K562 (cell line): ENCODE results near the gene SAT1. TPM values are rescaled to one million over a fixed set of nuclear protein-coding genes. Genes with fewer than 3 reads are reported as not detected.

ENCODE experiments used
- ATAC-seq: fragments of 200-7000 bp; cut with Tn5 transposase; 3 replicates; pipeline ENCODE4 v1.9.1; 2020; ENCODE audit warnings: moderate library complexity
- BruUV-seq: library from RNA; stranded (reverse); fragments of 400-500 nt; replicated peaks from 2 replicates; lab custom pipeline; 2021; lab: Mats Ljungman, UMichigan
- CTCF ChIA-PET: fragments of 300-600 bp; formaldehyde crosslinking; extraction: SDS; loops from one replicate; lab custom pipeline; 2021; ENCODE audit warnings: low intra/inter-chr PET ratio; lab: Yijun Ruan, JAX
- POLR2A ChIA-PET: fragments of 300-600, 350-650 bp; sonication (Branson Sonifier 250); formaldehyde crosslinking; extraction: SDS; loops from one replicate; lab custom pipeline; 2021; ENCODE audit warnings: antibody characterized with exemption, inconsistent platforms; lab: Yijun Ruan, JAX
- DNase-seq, 4 experiments: peaks; one replicate each; pipeline versions ENCODE4 v3.0.0 to v3.0.0-alpha.2; 2011 to 2018; ENCODE audit warnings: low spot score in 3 of 4, mixed read lengths in 3 of 4; ENCODE audit errors: extremely low read depth in 1 of 4
- FAIRE-seq: peaks from 2 replicates; lab custom pipeline; 2011; peaks lifted over from hg19 to GRCh38; lab: Jason Lieb, UNC
- H2AFZ ChIP-seq: 2 replicates; pipeline ENCODE4 v1.6.0; 2011; ENCODE audit warnings: low read depth, low read length, control low read depth, inconsistent platforms
- H3K27ac ChIP-seq: fragments of 200-600 bp; 3 replicates; pipeline ENCODE4 v1.8.0; 2011; ENCODE audit warnings: low read depth, mild to moderate bottlenecking, control low read depth, inconsistent platforms, low read length, moderate library complexity, mixed read lengths; ENCODE audit errors: extremely low read depth
- H3K27me3 ChIP-seq, 2 experiments: fragments of 300-600 bp in 1 of 2; 2 replicates in 1 of 2; 3 replicates in 1 of 2; pipeline versions ENCODE4 v1.6.0 to v1.8.0; 2011; ENCODE audit warnings: inconsistent platforms in 2 of 2, low read length in 2 of 2, mild to moderate bottlenecking in 1 of 2, mixed read lengths in 1 of 2, moderate library complexity in 1 of 2; ENCODE audit not compliant: control insufficient read depth in 2 of 2, insufficient read depth in 2 of 2
- H3K36me3 ChIP-seq: fragments of 300-600 bp; 3 replicates; pipeline ENCODE4 v1.8.0; 2011; ENCODE audit warnings: mild to moderate bottlenecking, low read length, inconsistent platforms; ENCODE audit not compliant: control insufficient read depth, insufficient read depth
- H3K4me1 ChIP-seq, 2 experiments: fragments of 200-600 bp in 1 of 2; replicated peaks in 1 of 2; 2 replicates in 1 of 2; 3 replicates in 1 of 2; pipeline versions ENCODE4 v1.5.1 to v1.8.0; 2011; ENCODE audit warnings: inconsistent platforms in 2 of 2, low read length in 2 of 2, mild to moderate bottlenecking in 1 of 2, mixed read lengths in 1 of 2, moderate library complexity in 1 of 2; ENCODE audit not compliant: control insufficient read depth in 2 of 2, insufficient read depth in 2 of 2
- H3K4me2 ChIP-seq: 2 replicates; pipeline ENCODE4 v1.6.1; 2011; ENCODE audit warnings: low read length, control low read depth, inconsistent platforms, mixed read lengths; ENCODE audit not compliant: insufficient read depth
- H3K4me3 ChIP-seq: fragments of 200-600 bp; sonication (generic), shearing (Covaris generic); 2 replicates; pipeline ENCODE4 v1.5.1; 2016; ENCODE audit warnings: control low read depth, inconsistent platforms
- H3K79me2 ChIP-seq: fragments of 200-600 bp; 3 replicates; pipeline ENCODE4 v1.8.0; 2011; ENCODE audit warnings: low read length, inconsistent platforms; ENCODE audit not compliant: control insufficient read depth, insufficient read depth
- H3K9ac ChIP-seq, 2 experiments: 2 replicates each; pipeline versions ENCODE4 v1.6.0 to v1.6.1; 2011; ENCODE audit warnings: low read depth in 2 of 2, low read length in 2 of 2, control low read depth in 1 of 2, inconsistent platforms in 1 of 2, mild to moderate bottlenecking in 1 of 2, mixed read lengths in 1 of 2; ENCODE audit not compliant: insufficient read depth in 1 of 2
- H3K9me1 ChIP-seq: one replicate; pipeline ENCODE4 v1.6.0; 2011; ENCODE audit warnings: inconsistent platforms, mild to moderate bottlenecking, low read length, moderate library complexity; ENCODE audit not compliant: control insufficient read depth, insufficient read depth
- H3K9me3 ChIP-seq: replicated peaks from 2 replicates; pipeline ENCODE4 v1.5.1; 2011; ENCODE audit warnings: low read depth, low read length, inconsistent platforms; ENCODE audit not compliant: control insufficient read depth, insufficient read depth
- H4K20me1 ChIP-seq: replicated peaks from 2 replicates; pipeline ENCODE4 v1.6.1; 2011; ENCODE audit warnings: low read length, inconsistent platforms, mixed read lengths; ENCODE audit not compliant: control insufficient read depth, insufficient read depth
- ARID1B ChIP-seq: fragments of 450-650 bp; IDR thresholded peaks from 2 replicates; pipeline ENCODE4 v1.6.1; 2016; ENCODE audit warnings: antibody characterized with exemption, mild to moderate bottlenecking, inconsistent platforms
- CSDE1 ChIP-seq, 2 experiments: fragments of 450-650 bp; IDR thresholded peaks; 2 replicates each; pipeline ENCODE4 v1.6.1; 2016; ENCODE audit warnings: mild to moderate bottlenecking in 1 of 2
- CTBP1 ChIP-seq: fragments of 450-650 bp; IDR thresholded peaks from 2 replicates; pipeline ENCODE4 v1.6.1; 2016; ENCODE audit warnings: borderline replicate concordance
- DDX20 ChIP-seq: fragments of 450-650 bp; IDR thresholded peaks from 2 replicates; pipeline ENCODE4 v1.6.1; 2016; ENCODE audit warnings: missing genetic modification characterization, low read depth, mild to moderate bottlenecking, missing compliant biosample characterization, moderate library complexity
- FOXA1 ChIP-seq: fragments of 450-650 bp; IDR thresholded peaks from 2 replicates; pipeline ENCODE4 v1.6.1; 2016; ENCODE audit warnings: mild to moderate bottlenecking, borderline replicate concordance
- MEIS2 ChIP-seq: fragments of 450-650 bp; IDR thresholded peaks from 2 replicates; pipeline ENCODE4 v1.6.1; 2014; ENCODE audit warnings: mild to moderate bottlenecking; ENCODE audit not compliant: partially characterized antibody
- SMARCC2 ChIP-seq: fragments of 450-650 bp; IDR thresholded peaks from 2 replicates; pipeline ENCODE4 v1.6.1; 2017; ENCODE audit warnings: antibody characterized with exemption, moderate library complexity, mild to moderate bottlenecking, low read depth
- SRSF1 ChIP-seq: fragments of 200-400 bp; formaldehyde crosslinking; IDR thresholded peaks from 2 replicates; pipeline ENCODE4 v1.6.1; 2017; ENCODE audit warnings: mild to moderate bottlenecking, low read depth, low read length, moderate library complexity
- TCFL5 ChIP-seq: fragments of 250-450 bp; sonication (Bioruptor Pico); conservative IDR thresholded peaks from 2 replicates; pipeline ENCODE4 v1.6.1; 2021; ENCODE audit warnings: mild to moderate bottlenecking, moderate library complexity, matching md5 sums
- ZEB2 ChIP-seq: fragments of 450-650 bp; IDR thresholded peaks from 2 replicates; pipeline ENCODE4 v1.6.1; 2016
- ZNF174 ChIP-seq: fragments of 250-450 bp; sonication (Bioruptor Pico); IDR thresholded peaks from 2 replicates; pipeline ENCODE4 v1.4.0; 2020; ENCODE audit warnings: mild to moderate bottlenecking
- ZNF197 ChIP-seq: fragments of 200-800 bp; sonication (Bioruptor generic); IDR thresholded peaks from 2 replicates; pipeline ENCODE4 v1.6.1; 2016; ENCODE audit warnings: low read depth, missing genetic modification characterization, missing compliant biosample characterization
- WGBS: fragments of 100-300 bp; shearing (Covaris generic); methylation state at CpG from one replicate; pipeline ENCODE4 v1.1.6; 2016; ENCODE audit warnings: low coverage, mixed read lengths; ENCODE audit not compliant: insufficient coverage; ENCODE audit errors: missing lambda C conversion rate; 5-methylcytosine and 5-hydroxymethylcytosine counted together
- in situ Hi-C: fragments of 300-500 bp; cut with MboI; formaldehyde crosslinking; loops from 4 replicates; pipeline ENCODE4 v1.15.0; 2018; ENCODE audit warnings: inconsistent platforms, mixed read lengths
- intact Hi-C: fragments of 100-400 bp; cut with micrococcal nuclease; formaldehyde crosslinking; loops from 2 replicates; pipeline ENCODE4 v1.14.2; 2022
- polyA plus RNA-seq, 8 experiments: library from polyadenylated mRNA; depleted of rRNA in 4 of 8; stranded (reverse) in 5 of 8; unstranded in 3 of 8; fragments of >200 nt; fragmentation: Nextera tagmentation in 2 of 8; fragmentation: Illumina TruSeq in 1 of 8; extraction: Ambion mirVana in 2 of 8; extraction: Trizol in 1 of 8; gene quantifications; 2 replicates each; pipeline versions ENCODE4 v1.2.1 to v1.2.3, GENCODE V29; 2011 to 2014; ENCODE audit warnings: inconsistent platforms in 1 of 8, missing spikeins in 1 of 8
- total RNA-seq, 7 experiments: library from RNA; depleted of rRNA in 6 of 7; stranded (reverse); fragments of >200 nt in 6 of 7; fragmentation: Illumina TruSeq in 2 of 7; extraction: Trizol in 2 of 7; gene quantifications; 2 replicates each; pipeline versions ENCODE4 v1.2.1 to v1.2.3, GENCODE V29; 2011 to 2021; ENCODE audit warnings: low replicate concordance in 1 of 7
- TF ChIP-seq, protein P1 (sequence below): fragments of 250-450 bp; sonication (Bioruptor Pico); IDR thresholded peaks from 2 replicates; pipeline ENCODE4 v1.8.0; 2021; ENCODE audit warnings: moderate library complexity, mild to moderate bottlenecking, inconsistent platforms
- TF ChIP-seq, protein P2 (sequence below): fragments of 450-650 bp; IDR thresholded peaks from 2 replicates; pipeline ENCODE4 v1.7.1; 2018; ENCODE audit warnings: mild to moderate bottlenecking, low read depth; ENCODE audit not compliant: partially characterized antibody
- TF ChIP-seq, protein P3 (sequence below): fragments of 250-450 bp; sonication (Bioruptor Pico); IDR thresholded peaks from 2 replicates; pipeline ENCODE4 v1.5.1; 2021; ENCODE audit warnings: mild to moderate bottlenecking

Gene SAT1
- total and polyA plus RNA-seq, 9 of the 15 experiments (the other 6 are each of a cell fraction or from before 2014, with no cell fraction given), result 47.4 to 194 (median 74.1) TPM

DNA sequence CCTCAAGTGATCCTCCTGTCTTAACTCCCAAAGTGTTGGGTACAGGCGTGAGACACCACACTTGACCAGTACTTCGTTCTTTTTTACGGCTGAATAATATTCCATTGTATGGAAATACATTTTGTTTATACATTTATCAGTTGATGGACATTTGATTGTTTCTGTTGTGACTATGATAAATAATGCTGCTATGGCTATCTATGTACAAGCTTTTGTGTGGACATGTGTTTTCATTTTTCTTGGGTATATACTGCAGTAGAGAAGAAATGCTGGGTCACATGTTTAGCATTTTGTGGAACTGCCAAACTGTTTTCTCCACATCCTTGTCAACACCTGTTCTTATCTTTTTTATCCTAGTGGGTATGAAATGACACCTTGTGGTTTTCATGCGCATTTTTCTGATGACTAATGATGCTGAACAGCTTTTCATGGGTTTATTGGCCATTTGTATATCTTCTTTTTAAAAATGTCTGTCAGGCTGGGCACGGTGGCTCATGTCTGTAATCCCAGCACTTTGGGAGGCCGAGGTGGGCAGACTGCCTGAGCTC, 37.3 kb downstream of the SAT1 start:
- H3K4me1 ChIP-seq, result no peaks in the 10 kb centered on the region
- no peak overlapping the region for H3K4me2 ChIP-seq
- H3K27ac ChIP-seq, result no peak overlapping the region
- in situ Hi-C loops, result no loop called here
- FAIRE-seq (peak; percentile 11), ATAC-seq (no peak), DNase-seq (no peak)
- no peaks in the 10 kb centered on the region for H3K27me3 ChIP-seq
- no peaks in the 10 kb centered on the region for H4K20me1 ChIP-seq
- H3K36me3 ChIP-seq, result no peaks in the 10 kb centered on the region
- BruUV-seq, result no TSS peak
- ChIA-PET CTCF (no interaction called here), POLR2A (no interaction called here)
- H2AFZ ChIP-seq, result no peak overlapping the region
- no peaks in the 10 kb centered on the region for H3K9me3 ChIP-seq
- intact Hi-C loops, result no loop called here
- no peaks in the 10 kb centered on the region for H3K79me2 ChIP-seq
- no peak overlapping the region for H3K4me3 ChIP-seq
- no peaks in the 10 kb centered on the region for H3K9me1 ChIP-seq
- 25% methylated on average over 6 of the region's 6 CpGs for WGBS
- H3K9ac ChIP-seq, result no peak overlapping the region
- TF ChIP-seq CSDE1 (IDR thresholded peaks at IDR 0.05) (no peak), ARID1B (0 out of 2 replicates have a peak, but pooled peaks have one; percentile 27), DDX20 (no peak), ZNF197 (CRISPR knock-in tag) (no peak), TCFL5 (CRISPR knock-in tag) (no peak), ZNF174 (CRISPR knock-in tag) (no peak), MEIS2 (peak; percentile 84), FOXA1 (no peak), SRSF1 (no peak), CTBP1 (peak; percentile 40; the same call in 1 of the 2 replicates), ZEB2 (peak; percentile 75), SMARCC2 (no peak)
- TF ChIP-seq, protein P1, sequence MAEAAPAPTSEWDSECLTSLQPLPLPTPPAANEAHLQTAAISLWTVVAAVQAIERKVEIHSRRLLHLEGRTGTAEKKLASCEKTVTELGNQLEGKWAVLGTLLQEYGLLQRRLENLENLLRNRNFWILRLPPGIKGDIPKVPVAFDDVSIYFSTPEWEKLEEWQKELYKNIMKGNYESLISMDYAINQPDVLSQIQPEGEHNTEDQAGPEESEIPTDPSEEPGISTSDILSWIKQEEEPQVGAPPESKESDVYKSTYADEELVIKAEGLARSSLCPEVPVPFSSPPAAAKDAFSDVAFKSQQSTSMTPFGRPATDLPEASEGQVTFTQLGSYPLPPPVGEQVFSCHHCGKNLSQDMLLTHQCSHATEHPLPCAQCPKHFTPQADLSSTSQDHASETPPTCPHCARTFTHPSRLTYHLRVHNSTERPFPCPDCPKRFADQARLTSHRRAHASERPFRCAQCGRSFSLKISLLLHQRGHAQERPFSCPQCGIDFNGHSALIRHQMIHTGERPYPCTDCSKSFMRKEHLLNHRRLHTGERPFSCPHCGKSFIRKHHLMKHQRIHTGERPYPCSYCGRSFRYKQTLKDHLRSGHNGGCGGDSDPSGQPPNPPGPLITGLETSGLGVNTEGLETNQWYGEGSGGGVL (CRISPR knock-in tag), result no peak
- TF ChIP-seq, protein P2, sequence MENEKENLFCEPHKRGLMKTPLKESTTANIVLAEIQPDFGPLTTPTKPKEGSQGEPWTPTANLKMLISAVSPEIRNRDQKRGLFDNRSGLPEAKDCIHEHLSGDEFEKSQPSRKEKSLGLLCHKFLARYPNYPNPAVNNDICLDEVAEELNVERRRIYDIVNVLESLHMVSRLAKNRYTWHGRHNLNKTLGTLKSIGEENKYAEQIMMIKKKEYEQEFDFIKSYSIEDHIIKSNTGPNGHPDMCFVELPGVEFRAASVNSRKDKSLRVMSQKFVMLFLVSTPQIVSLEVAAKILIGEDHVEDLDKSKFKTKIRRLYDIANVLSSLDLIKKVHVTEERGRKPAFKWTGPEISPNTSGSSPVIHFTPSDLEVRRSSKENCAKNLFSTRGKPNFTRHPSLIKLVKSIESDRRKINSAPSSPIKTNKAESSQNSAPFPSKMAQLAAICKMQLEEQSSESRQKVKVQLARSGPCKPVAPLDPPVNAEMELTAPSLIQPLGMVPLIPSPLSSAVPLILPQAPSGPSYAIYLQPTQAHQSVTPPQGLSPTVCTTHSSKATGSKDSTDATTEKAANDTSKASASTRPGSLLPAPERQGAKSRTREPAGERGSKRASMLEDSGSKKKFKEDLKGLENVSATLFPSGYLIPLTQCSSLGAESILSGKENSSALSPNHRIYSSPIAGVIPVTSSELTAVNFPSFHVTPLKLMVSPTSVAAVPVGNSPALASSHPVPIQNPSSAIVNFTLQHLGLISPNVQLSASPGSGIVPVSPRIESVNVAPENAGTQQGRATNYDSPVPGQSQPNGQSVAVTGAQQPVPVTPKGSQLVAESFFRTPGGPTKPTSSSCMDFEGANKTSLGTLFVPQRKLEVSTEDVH, result no peak
- TF ChIP-seq, protein P3, sequence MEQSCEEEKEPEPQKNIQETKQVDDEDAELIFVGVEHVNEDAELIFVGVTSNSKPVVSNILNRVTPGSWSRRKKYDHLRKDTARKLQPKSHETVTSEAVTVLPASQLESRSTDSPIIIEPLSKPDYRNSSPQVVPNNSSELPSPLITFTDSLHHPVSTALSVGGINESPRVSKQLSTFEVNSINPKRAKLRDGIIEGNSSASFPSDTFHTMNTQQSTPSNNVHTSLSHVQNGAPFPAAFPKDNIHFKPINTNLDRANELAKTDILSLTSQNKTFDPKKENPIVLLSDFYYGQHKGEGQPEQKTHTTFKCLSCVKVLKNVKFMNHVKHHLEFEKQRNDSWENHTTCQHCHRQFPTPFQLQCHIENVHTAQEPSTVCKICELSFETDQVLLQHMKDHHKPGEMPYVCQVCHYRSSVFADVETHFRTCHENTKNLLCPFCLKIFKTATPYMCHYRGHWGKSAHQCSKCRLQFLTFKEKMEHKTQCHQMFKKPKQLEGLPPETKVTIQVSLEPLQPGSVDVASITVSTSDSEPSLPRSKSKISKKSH (CRISPR knock-in tag), result no peak
